GM18873 (cell line): ENCODE measurements around the gene HUNK.
"Not testable (repeated sequence)": the region's sequence is repeated elsewhere in the genome, so short reads cannot be mapped to it uniquely, and the experiment has no call there.

ENCODE experiments used
- ATAC-seq: cut with Tn5 transposase; IDR thresholded peaks from one replicate; pipeline ENCODE4 v1.9.1; 2021; ENCODE audit warnings: mild to moderate bottlenecking, moderate library complexity, moderate number of reproducible peaks; ENCODE audit not compliant: unreplicated experiment, low FRiP score

Gene HUNK

DNA sequence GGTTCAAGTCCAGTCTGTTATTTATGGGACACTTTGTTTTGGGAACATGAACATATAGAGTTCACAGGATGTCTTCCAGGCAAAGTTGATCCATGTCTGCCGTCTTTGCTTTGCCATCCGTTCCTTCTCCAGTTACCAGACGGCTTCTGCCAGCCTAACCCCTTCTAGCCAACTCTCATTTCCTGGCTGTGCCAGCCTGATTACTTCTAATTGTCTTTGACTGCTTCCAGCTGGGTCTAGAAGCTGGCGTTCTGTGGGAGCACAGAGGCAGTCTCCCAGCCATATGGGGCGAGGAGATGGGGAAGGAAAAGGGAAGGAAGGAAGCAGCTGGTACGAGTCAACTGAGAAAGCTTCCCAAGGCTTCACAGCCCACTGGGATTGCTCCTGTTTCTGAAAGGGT, 3.1 kb upstream of the HUNK start:
- no peak for ATAC-seq

DNA sequence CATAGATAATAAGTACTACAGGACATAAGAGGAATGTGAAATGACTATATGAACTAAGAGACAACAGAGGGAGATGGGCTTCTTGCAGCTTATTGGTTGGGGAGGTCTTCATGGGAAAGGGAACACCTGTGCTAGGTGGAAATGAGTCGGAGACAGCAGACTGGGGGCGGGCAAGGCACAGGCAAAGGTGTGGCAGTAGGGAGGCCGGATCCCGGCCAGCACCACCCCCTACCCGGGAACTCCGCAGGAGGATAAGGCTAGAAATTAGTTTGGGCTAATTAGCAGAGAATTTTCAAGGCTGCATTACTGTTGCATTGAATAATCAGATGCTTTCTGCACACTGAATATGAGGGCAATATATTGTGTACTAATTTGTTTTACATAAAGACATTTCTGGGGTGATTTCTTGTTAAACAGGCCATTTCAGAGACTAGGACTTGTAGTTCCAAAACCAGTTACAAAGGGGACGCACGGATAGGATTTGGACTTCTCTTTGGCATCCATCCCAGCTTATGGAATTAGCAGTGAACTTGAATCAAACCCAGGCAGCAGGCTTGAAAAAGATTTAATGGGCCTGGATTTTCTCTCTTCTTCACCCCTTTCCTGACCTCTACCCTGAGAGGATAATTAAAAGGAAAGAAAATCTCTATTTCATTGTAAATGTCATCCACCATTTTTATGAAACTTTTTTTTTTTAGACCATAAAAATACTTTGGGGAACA, 2.2 kb upstream of the HUNK start:
- no peak for ATAC-seq

DNA sequence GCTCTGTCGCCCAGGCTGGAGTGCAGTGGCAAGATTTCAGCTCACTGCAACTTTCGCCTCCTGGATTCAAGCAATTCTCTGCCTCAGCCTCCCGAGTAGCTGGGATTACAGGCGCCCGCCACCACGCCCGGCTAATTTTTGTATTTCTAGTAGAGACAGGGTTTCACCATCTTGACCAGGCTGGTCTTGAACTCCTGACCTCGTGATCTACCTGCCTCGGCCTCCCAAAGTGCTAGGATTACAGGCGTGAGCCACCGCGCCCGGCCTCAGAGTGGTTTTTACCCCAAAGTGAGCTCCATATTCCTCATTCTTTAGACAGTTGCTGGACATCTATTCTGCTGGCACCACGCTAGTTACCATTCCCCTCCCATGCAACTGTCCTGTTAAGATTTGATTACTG, 1.4 kb upstream of the HUNK start:
- ATAC-seq: not testable (repeated sequence)

DNA sequence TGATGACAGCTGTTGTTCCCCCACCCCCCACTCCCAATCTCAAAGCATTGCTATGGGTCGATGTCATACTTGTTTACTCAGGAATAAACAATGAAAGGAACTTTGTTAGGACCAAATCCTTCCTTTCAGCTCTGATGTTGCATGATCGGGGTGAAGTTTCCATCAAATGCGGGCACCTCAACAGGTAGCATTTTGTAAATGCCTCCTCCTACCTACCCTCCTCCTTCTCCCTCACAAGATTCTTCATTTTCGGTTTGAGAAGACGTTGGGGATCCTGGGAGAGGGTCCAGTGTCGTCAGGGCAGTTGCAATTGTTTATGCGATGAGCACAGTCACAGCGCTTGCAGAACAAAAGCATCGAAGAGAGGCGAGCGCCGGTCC, 758 bp upstream of the HUNK start:
- ATAC-seq: no peak

DNA sequence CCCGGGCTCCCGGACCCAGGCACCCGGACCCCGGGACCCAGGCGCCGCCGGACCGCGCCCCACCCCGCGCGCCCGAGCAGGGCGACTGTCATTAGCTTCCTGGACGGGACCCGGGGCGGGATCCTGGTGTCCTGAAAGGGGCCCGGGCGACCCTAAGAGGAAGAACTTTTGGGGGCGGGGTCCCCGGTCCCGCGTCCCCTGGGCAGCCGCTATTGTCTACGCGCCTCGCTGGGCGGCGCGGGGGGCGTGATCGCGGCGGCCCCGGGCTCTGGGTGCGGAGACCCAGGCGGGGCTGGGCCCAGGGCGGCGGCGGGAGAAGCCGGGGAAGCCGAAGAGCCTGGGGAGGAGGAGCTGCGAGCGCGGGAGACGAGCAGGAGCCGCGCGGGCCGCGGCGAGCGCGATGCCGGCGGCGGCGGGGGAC, 465 bp downstream of the HUNK start:
- ATAC-seq: no peak

DNA sequence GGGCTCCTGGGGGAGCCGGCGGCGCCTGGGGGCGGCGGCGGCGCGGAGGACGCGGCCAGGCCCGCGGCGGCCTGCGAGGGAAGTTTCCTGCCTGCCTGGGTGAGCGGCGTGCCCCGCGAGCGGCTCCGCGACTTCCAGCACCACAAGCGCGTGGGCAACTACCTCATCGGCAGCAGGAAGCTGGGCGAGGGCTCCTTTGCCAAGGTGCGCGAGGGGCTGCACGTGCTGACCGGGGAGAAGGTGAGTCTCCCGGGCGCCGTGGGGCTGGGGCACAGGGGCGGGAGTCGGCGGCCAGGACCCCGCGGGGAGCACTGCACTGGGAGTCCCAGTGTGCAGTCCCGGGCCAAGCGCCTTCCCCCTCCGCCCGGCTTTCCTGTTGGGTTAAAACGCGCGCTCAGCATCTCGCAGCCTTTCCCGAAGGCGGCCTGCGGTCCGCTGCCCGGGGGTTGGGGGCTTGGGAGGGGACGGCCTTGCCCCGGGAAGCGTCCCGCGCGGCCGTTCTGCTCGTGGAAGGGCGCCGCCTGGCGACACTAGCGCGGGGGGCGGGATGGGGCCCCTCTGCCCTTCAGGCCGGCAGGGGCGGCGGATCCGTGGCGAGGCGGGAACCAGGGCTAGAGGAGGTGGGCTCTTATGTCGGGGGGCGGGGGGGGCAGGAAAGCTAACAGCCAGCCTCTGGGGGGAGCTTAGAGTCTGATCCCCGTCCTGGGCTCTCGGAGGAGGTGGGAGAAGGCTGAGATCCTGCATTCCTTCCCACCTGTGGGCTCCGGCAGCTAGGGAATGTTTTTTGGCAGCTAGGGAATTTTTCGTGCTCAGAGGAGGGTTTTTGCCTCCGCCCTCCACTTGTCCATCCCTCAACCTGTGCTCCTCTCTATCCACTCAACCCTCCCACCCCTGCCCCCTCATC, 1.1 kb downstream of the HUNK start:
- ATAC-seq: no peak

DNA sequence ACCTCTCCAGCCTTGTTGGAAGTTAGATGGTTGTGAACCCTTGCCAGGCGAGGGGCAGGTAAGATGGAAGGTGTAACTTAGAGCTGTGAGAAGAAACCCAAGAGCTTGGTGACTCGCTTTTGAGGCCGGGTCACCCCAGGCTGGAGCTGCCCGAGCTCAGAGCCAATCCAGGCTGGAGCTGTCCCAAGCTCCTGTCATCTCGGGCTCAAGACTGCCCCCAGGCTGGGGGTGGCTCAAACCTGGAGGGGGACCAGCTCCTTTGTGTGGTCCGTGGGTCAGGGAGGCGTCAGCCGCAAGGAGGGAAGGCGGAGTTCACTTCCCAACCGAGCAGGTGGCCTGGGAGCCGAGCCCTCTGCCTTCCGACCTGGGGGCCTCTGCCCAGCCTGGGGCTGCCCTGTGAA, 2.0 kb downstream of the HUNK start:
- ATAC-seq: no peak

DNA sequence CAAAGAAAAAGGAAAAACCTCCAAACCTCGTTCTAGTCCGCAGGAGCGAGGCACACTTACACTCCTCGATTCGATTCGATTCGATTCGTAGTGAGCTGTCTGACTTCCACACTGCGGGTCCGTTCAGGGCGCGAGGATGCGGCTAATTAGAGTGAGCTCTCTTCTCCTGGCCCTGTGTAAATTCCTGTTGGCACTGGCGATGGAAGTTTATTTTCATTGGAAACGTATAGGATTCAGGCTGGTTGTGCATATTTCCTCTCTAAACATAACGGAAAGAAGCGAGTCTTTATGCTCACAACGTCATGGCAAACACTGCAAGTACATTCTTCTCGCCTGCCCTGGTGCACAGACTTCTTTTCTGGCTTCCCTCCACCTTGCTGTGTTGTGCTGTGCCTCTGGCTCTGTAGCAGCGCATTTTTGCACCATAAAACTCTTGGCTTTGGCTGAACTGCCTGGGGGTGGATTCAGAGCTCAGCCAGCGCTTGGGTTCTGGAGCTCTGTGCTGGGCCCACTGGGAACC, 2.7 kb downstream of the HUNK start:
- ATAC-seq: no peak

DNA sequence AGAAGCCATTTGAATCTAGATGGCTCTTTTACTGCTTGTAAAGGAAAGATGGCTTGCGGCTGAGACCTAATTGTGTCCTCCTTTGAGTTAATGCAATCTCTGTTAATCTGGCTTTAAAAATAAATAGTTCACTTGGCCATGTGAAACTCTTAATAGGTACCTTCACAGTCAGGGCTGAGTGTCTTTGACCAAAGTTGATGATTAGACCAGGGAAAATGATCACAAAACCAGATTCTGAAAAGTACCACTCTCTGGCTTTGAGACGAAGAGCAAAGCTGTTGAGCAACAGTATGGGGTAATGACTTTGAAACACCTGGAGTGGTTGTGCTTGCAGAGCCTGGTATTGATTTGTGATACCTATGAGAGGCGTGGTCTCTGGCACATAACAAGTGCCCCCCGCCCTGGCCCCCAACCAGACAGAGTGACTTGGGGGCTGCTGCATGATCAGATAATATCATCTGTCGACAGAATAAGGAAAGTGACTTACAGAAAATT, 4.7 kb downstream of the HUNK start:
- no peak for ATAC-seq

DNA sequence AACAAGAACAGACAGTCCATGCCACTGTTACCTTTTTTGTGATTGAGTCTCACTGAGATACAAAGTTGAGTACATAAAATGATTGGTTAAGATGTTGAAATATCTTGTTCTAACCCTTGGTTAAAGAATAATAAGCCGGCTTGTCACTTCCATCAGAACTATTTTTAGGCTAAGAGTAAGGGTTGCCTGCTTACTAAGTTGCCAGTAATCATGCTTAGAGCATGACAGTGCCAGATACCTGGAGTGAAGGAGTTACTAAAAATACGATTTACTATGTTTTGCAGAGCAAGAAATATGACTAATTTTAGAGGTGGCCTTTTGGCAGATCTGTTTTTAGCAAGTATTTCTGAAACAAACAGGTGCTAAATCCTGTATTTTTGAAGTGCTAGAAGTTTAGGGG, 6.0 kb downstream of the HUNK start:
- ATAC-seq: no peak

DNA sequence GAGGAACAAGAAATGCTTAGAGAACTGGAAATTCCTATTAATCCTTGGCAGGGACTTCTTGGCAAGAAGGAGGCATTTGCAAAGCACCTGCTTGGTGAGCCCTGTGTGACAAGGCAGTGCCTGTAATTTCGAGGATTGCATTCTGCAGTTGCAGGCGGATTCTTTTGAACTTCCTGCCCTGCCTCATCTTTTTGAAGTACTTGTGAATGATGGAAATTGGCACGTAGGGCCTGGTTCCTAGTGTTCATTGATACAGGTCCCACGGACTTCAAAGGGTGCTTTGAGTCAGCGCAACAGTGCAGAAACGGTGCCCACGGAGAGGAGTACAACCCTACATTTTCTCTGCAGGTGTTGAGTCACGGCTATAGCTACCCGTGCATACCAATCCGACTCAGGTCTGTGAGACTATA, 6.4 kb downstream of the HUNK start:
- ATAC-seq: no peak

DNA sequence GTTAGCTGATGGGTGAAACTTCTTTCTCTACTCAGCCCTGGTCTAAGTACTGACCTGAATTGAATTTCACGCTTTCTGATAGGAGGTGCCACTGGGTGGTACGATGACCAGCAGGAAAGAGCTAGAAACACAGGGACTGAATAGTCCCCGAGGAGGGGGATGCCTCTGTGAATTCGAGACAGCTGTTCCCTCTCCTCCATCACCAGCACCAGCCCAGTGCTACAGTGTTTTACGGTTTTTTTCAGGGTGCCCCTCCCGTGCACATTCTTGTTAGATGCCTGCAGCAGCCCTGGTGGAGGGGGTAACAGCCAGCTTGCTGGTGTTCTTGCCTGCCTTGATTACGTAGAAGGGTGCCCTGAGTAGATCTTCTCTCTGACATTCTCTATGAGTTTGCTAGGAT, 7.1 kb downstream of the HUNK start:
- no peak for ATAC-seq

DNA sequence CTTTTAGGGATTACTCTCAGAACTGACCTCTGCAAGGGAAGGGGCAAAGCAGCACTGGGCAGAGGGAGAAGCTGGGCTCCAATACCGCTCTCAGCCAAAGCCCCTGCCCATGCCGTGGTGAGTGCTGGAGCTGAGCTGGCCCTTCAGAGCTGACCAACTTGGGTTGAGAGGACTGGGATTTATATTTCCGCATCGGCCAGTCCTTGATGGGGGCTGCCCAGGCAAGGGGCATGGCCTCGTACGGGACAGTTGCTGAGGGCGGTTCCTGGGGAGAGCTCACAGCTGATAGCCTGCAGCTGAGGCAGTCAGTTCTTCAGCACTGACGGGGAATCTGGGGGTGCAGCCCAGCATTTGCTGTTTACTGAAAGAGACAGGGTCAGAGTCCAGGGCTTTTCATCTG, 8.0 kb downstream of the HUNK start:
- ATAC-seq: no peak

DNA sequence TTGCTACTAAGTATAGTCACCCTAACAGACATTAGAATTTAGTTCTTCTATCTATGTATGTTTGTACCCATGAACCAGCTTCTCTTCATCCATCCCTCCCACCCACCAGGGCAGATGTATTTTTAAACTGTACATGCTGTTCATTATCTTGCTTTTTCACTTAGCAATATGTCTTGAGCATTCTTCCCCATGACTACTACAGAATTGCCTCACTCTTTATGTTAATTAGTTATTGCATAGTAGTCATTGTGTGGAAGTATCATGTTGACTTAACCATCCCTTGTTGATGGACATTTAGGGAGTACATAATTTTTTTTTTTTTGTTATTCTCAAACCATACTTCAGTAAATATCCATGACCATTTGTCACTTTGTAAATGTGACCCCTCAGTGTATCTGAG, 9.9 kb downstream of the HUNK start:
- no peak for ATAC-seq

DNA sequence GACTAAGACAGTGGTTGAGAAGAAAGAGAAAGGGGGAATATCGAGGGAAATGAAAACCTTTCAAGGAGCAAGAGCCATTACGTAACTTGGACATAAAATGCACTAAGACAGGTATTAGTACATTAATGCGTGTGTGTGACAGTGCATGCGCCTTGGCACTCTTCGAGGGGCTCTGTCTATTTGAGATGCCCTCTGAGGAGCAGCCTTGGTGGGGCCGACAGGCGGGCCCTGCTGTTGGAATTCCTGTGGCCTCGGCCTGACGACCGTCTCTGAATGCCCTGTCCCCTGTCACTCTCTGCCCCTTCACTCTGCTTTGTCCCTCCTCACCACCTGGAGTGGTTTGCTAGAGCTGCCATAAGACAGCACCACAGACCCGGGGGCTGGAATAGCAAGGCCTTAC, 12.3 kb downstream of the HUNK start:
- no peak for ATAC-seq

DNA sequence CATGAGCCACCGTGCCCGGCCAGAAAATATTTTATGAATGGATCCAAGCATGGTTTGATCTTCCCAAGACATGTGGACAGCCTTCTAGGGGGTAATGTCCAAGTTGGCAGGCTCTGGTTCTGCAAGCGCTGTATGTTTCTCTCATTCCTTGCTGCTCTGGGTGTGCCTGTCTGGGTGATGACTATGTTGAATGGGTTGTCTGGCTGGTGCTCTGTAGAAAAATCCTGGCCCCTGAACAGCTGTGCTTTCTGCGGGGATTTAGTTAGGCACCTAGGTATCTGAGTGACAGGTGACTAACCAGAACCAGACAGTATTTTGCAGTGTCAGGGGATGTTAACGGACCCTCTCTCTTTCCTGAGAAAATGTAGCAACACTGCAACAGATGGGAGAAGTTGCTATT, 14.1 kb downstream of the HUNK start:
- no peak for ATAC-seq

DNA sequence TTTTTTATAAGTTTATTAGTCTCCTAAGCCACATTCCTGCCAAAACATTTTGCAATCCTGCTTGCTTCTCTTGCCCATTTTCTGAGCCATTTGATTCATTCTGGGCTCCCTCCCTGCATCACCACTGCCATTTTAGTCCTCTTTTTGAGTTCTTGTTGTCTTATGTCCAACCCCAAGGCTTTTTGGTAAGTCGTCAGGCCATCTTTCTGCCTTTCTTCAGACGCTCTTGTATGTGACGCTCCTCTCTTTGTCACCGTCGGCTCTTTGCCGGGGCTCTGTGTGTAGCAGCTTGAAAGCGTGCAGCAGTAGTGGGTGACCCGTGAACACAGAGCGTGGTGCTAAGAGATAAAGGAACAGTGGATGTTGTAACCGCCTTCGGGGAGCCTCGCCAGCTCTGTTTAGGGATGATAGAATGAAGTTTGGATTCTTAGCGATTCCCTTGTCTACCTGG, 14.6 kb downstream of the HUNK start:
- no peak for ATAC-seq

DNA sequence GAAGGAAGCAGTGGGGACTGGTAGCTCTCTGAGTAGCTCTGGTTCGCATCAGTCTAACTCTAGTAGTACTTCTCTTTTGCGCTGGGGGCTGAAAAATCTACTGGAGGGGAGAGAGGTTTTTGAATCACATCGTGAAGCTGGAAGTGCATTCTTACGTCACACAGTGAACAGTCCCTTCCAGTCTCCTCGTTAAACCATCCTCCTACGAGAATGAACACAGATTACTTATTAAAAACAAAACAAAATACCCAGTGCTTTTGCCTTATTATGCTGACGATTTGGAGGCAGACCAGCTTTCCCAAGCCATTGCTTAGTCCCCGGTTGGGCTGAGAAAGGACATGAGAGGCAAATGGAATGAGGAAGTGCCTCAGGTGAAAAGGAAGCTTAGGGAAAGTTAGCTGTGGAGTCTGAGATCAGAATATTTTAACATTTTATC, 16.1 kb downstream of the HUNK start:
- ATAC-seq: no peak

DNA sequence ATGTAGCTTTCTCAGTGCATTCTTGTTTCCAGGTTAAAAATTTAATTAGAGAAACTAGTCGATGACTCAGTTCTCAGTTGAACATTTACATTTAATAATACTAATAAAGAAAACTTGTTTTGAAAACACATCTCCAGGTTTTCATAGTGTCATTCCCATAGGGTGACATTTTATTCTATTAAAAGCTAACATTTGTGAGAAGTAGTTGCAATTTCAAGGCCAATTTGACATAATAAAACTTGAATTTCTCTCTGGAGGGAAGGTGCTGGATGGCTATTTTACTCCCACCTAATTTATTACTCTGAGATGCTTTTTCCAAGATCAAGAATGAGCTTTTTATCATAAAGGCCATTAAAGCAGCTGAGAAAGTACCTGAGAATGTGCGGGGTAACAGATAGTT, 16.6 kb downstream of the HUNK start:
- ATAC-seq: no peak

DNA sequence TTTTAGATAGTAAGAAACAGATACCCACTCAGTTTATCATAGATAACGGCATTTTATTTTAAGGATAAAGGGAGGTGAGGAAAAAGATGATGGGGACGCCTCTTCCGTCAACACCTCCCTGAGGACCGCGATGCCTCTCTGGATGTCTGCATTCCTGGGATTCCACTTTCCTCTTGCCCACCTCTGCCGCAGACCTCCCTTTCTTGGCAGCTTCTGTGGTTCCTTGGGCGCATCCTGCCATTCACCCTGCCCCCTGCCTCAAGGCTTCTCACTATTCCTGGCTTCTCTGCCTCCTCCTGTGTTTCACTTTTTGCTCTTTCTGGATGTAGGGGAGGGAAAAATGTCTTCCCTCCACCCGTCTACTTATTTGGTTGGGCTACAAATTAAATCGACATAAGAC, 19.9 kb downstream of the HUNK start:
- ATAC-seq: no peak

DNA sequence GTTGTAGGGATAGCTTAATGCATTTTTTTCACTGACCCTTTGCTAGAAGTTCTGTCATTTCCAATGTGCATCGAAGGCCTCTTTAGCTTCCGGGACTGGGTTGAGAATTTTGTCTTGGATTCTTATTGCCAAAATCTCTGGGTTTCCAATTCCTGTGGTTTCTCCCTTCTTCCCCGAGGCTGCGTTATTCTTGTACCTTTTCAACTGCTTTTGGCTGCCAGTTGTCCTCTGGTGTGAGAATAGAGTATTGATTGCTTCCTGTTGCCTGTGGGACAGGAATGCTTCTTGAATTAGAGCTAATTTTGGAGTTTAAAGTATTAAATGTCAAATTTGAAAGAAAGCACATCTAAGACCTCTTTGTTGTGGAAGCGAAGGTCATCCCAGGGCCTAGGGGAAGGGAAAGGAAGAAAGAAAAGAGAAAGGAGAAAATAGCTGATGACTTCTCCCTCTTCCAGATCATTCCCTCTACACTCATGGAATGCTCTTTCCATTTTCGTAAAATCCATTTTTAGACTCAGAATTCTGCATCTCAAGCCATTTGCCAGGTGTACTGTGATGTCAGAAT, 21.1 kb downstream of the HUNK start:
- ATAC-seq: no peak
